SU-DHL-6 (cell line): ENCODE results near the gene RNASE4.

Experiments
- CTCF ChIP-seq: fragments of 200-600 bp; sonication (generic); IDR thresholded peaks from one replicate; pipeline ENCODE4 v1.5.1; 2017; ENCODE audit warnings: antibody characterized with exemption, mild to moderate bottlenecking, low read length, moderate library complexity; ENCODE audit not compliant: insufficient read depth, poor library complexity, severe bottlenecking
- EZH2phosphoT487 ChIP-seq: fragments of 200-600 bp; sonication (generic), shearing (Covaris generic); conservative IDR thresholded peaks from 2 replicates; pipeline ENCODE4 v1.6.1; 2018; ENCODE audit warnings: mild to moderate bottlenecking, antibody characterized with exemption, low read length, moderate library complexity, mixed read lengths

- TF ChIP-seq CTCF (no peak), EZH2phosphoT487 (no peak)
These were observed 4.5 kb upstream of the RNASE4 start for GRCh38 chr14:20679907-20680306.
